GM10248 (cell line): ENCODE results near the gene AK8.

Experiments used
- CTCF ChIA-PET: fragments of 300-600 bp; sonication (Branson Sonifier 250); formaldehyde crosslinking; extraction: SDS; loops from one replicate; lab custom pipeline; 2021; ENCODE audit warnings: antibody characterized with exemption; lab: Yijun Ruan, JAX
- POLR2A ChIA-PET: fragments of 350-650 bp; sonication (Branson Sonifier 250); formaldehyde crosslinking; extraction: SDS; loops from one replicate; lab custom pipeline; 2020; ENCODE audit warnings: antibody characterized with exemption; lab: Yijun Ruan, JAX
- DNase-seq: peaks from one replicate; pipeline ENCODE4 v3.0.0; 2012; ENCODE audit errors: extremely low spot score
- CTCF ChIP-seq: IDR thresholded peaks from 2 replicates; pipeline ENCODE4 v1.5.1; 2012; ENCODE audit warnings: mild to moderate bottlenecking, low read depth; ENCODE audit errors: extremely low read depth, missing control alignments, control extremely low read depth

AK8 gene

GRCh38 chr9:132866898-132867297 is 11.2 kb downstream of the AK8 start:
- ChIA-PET POLR2A (no interaction called here), CTCF (no interaction called here)
- DNase-seq = no peak
- TF ChIP-seq CTCF = no peak

GRCh38 chr9:132864691-132865090 is 13.4 kb downstream of the AK8 start:
- ChIA-PET CTCF (interaction anchor here (1.1 to 2.1 kb wide), 3 partner anchors 12 to 107 kb away, joined by 3 to 8 read pairs (median 6); no protein-coding TSS in a partner anchor), POLR2A (no interaction called here)
- TF ChIP-seq CTCF = no peak
- DNase-seq = no peak

DNA sequence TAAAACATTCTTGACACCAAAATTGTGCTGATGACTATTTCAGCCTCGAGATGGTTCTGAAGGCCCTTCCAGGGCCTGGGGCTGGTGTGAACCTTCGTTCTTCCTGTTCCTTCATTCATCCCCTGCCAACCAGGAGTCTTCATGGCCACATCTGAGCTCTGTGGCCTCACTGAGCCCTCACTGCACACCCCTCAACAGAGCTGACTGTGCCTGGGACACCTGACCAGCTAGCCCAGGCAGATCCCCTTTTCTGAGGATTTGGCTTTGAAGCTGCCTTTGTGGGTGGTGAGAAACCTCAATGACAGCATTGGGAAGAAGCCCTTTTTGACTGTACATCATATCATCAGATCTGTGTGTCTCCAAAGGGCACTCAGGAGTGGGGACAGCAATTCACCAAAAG is 13.8 kb downstream of the AK8 start:
- no peak for TF ChIP-seq CTCF
- POLR2A ChIA-PET = no interaction called here
- CTCF ChIA-PET = interaction anchor here (1.1 to 2.1 kb wide), 3 partner anchors 13 to 108 kb away, joined by 3 to 8 read pairs (median 6); no protein-coding TSS in a partner anchor
- no peak for DNase-seq

DNA sequence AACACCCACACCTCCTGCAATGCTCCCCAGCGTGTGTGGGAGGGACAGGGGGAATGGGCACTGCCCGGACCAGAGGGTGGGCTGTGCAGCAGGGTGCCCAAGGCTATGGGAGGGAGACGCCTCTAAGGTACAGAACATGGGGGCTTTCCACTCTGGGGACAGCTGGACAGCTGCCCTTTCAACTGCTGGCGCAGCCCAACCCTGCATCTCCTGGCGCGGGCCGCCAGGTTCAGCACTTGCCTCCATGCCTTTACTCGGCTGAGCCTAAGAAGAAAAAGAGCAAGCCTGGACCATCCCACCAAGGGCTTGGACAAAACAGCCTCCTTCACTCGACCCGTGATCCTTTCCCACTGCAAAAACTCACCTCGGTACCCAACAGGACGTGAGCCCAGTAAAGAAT is 15.0 kb downstream of the AK8 start:
- DNase-seq = no peak
- ChIA-PET POLR2A (no interaction called here), CTCF (interaction anchor here (0.9 to 1.0 kb wide), 2 partner anchors 14 to 47 kb away, joined by 3 to 4 read pairs; no protein-coding TSS in a partner anchor)
- no peak for TF ChIP-seq CTCF

DNA sequence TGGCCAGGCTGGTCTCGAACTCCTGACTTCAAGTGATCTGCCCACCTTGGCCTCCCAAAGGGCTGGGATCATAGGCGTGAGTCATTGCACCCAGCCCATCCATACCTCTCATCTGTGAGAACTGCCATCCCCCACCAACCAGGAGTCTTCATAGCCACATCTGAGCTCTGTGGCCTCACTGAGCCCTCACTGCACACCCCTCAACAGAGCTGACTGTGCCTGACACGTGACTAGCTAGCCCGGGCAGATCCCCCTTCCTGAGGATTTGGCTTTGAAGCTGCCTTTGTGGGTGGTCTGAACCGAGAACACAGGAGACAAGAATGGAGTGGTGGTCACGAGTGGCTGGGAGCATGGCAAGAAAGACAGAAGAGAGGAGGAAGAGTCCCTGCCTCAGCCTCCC is 15.6 kb downstream of the AK8 start:
- ChIA-PET CTCF (interaction anchor here (0.9 to 1.0 kb wide), 4 partner anchors 9 to 47 kb away, joined by 3 to 4 read pairs (median 4); no protein-coding TSS in a partner anchor), POLR2A (no interaction called here)
- no peak for DNase-seq
- TF ChIP-seq CTCF = no peak

DNA sequence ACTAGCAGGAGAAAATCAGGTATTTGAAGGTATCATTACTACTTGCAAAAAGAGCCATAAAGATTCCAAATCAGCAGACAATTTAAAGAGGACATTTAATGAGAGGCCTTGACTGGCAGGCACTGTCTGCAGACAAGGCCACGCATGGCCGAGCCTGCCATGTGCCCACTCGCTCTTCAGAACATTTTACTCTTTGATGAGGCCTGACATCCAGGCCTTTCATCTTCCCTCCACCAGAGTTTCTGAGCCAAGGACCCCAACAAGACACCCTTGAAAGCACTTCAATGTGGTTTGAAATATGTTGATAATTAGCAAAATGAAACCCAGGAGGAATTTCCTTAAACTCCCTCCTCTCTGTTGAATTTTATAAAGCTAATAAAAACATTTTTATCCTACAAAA is 16.4 kb downstream of the AK8 start:
- ChIA-PET CTCF (interaction anchor here (0.9 to 1.0 kb wide), 2 partner anchors 10 to 16 kb away, joined by 3 to 4 read pairs; no protein-coding TSS in a partner anchor), POLR2A (no interaction called here)
- DNase-seq = no peak
- no peak for TF ChIP-seq CTCF
